Fibroblast of villous mesenchyme (primary cell): Measurements from ENCODE around the gene CCNI2. TPM values are rescaled to one million over a fixed set of nuclear protein-coding genes. Genes with fewer than 3 reads are reported as not detected.

Experiments
- DNase-seq: peaks from one replicate; pipeline ENCODE4 v3.0.0-alpha.2; 2010; ENCODE audit warnings: low read depth
- H3K4me3 ChIP-seq: 2 replicates; pipeline ENCODE4 v1.5.1; 2011; ENCODE audit warnings: low read depth, mild to moderate bottlenecking, low read length
- total RNA-seq: library from RNA; depleted of rRNA; stranded (reverse); fragments of >200 nt; gene quantifications from 2 replicates; pipeline ENCODE4 v1.2.3, GENCODE V29; 2012
- TF ChIP-seq, protein P1 (sequence below): IDR thresholded peaks from 2 replicates; pipeline ENCODE4 v1.5.1; 2012; ENCODE audit warnings: low read depth, mild to moderate bottlenecking, low read length; ENCODE audit not compliant: insufficient read depth

The CCNI2 gene, protein sequence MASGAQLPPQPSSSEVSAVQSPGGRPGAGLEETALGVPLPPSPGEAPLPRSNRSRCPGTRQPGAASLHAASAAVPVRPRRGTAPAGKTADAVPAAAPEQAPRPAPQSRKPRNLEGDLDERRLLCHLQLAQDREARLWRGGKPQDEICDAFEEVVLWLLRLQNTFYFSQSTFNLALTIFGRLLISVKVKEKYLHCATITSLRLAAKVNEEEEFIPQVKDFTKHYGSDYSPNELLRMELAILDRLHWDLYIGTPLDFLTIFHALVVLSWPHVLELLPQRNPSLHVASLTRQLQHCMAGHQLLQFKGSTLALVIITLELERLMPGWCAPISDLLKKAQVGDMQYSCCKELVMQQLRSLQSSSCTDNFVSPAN
- total RNA-seq: under 0.01 TPM in 1 of 2 replicates, not detected in the other

DNA sequence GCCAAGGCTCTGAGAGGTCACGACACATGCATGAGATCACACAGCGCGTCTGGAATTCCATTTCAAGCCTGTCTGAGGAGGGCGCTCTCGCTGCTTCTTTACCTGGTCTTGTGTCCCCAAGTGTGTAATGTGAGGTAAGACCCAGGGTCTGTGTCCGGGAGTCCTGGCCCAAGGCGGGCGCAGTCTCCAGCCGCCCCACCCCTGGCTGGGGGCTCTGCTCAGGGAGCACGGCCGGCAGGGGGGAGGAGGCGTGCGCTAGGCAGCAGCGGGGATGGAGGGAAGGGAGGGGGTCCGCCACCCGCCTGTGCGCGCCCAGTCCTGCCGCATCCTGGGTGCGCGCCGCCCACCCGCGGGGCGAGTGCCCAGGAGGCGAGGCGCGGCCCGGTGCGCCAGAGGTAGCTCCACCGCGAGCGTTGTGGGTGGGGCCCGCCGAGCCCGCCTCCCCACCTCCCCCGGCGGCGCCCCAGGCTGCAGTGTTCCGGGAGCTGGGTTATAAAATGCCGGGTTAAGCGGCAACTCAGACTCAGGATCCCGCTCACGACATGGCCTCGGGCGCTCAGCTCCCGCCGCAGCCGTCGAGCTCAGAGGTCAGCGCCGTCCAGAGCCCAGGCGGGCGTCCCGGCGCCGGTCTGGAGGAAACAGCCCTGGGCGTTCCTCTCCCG, at the start of gene CCNI2:
CCNI2 (plus strand) TSS at position 473 of the 662 bp plus-strand sequence; CDS start at position 543, 70 bp downstream.
- TF ChIP-seq, protein P1, sequence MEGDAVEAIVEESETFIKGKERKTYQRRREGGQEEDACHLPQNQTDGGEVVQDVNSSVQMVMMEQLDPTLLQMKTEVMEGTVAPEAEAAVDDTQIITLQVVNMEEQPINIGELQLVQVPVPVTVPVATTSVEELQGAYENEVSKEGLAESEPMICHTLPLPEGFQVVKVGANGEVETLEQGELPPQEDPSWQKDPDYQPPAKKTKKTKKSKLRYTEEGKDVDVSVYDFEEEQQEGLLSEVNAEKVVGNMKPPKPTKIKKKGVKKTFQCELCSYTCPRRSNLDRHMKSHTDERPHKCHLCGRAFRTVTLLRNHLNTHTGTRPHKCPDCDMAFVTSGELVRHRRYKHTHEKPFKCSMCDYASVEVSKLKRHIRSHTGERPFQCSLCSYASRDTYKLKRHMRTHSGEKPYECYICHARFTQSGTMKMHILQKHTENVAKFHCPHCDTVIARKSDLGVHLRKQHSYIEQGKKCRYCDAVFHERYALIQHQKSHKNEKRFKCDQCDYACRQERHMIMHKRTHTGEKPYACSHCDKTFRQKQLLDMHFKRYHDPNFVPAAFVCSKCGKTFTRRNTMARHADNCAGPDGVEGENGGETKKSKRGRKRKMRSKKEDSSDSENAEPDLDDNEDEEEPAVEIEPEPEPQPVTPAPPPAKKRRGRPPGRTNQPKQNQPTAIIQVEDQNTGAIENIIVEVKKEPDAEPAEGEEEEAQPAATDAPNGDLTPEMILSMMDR: peak; percentile 28
- DNase-seq: peak; percentile 23
- H3K4me3 ChIP-seq: peak within 1 kb of the TSS; percentile 50

DNA sequence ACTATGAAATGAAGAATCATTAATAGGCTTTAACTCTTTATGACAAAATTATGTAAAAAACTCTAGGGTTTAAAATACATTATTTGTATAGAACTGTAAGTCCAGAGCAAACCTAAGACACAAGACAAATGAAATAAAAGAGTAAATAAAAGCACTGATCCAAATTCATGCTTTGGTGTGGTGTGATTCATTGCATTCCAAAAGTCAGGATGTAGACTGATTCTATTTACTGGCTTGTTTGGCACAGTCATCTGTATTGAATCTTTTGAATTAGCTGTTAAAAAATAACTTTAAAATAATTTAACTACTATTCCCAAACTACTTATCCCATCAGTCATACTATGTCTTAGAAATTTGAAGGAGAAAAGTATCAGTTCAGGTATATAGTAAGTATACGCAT, 42.4 kb upstream of the CCNI2 start:
- DNase-seq: peak; percentile 20
- TF ChIP-seq, protein P1: no peak
- H3K4me3 ChIP-seq: no peak overlapping the region

GRCh38 chr5:132708645-132709044, 38.6 kb upstream of the CCNI2 start:
- H3K4me3 ChIP-seq: no peak overlapping the region
- DNase-seq: no peak
- TF ChIP-seq, protein P1: no peak

DNA sequence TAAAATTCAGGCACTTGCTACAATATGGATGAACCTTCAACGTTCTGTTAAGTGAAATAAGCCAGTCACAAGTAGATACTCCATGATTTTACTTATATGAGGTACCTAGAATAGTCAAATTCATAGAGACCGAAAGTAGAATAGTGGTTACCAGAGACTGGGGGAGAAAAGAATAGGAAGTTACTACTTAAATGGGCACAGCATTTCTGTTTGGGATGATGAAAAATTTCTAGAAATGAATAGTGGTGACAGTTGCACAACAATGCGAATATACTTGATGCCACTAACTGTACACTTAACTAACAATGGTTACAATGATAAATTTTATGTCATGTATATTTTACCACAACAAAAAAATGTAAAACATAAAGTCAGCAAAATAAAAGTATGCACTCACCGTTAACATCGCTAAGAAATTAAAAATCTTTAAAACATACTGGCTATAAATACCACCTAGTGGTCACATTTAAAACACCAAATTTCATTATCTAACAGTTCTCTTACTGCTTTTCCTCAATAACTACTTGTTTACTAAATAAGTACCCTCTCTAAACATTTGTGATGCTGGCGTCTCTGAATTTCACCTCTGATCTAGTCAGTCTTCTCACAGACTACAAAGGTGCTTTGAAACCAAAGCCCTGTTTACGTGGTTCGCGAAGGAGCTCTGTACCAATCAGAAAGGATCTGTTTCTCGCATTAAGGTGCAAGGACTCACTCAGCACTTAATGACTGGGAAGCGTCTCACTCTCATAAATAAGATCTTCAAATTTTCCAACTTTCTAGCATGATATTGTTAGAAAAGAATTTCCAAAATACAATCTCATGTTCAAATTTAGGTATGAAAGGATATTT, 32.5 kb upstream of the CCNI2 start:
- H3K4me3 ChIP-seq: no peak overlapping the region
- TF ChIP-seq, protein P1: peak; percentile 41
- DNase-seq: peak; percentile 23

DNA sequence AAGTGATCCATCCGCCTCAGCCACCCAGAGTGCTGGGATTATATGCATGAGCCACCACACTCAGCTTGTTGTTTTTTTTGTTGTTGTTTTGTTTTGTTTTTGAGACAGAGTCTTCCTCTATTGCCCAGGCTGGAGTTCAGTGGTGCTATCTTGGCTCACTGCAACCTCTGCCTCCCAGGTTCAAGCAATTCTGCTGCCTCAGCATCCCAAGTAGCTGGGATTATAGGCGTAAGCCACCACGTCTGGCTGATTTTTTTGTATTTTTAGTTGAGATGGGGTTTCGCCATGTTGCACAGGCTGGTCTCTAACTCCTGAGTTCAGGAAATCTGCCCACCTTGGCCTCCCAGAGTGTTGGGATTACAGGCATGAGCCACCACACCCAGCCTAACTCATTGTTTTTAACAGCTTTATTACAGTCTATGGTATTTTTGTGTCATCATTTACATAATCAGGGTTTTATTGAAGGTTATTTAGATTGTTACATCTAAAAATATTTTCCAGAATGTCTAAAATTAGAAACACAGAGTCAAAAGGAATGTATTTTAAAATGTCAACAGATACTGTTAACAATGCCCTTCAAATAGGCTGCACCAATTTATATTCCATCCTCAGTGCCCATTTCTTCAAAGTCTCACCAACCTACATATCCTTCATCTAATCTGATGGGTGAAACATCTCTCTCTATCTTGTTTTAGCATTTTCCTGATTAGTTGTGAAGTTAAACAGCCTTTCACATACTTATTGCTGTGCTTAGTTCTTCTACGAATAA, 28.5 kb upstream of the CCNI2 start:
- TF ChIP-seq, protein P1: no peak
- no peak for DNase-seq
- no peak overlapping the region for H3K4me3 ChIP-seq

- no peak for DNase-seq
- TF ChIP-seq, protein P1: no peak
- H3K4me3 ChIP-seq: no peak overlapping the region
Measured at GRCh38 chr5:132725745-132726144, 21.5 kb upstream of the CCNI2 start.
